GM19395 (cell line): ENCODE data around the gene LMTK2.
"Not testable (repeated sequence)": the region's sequence is repeated elsewhere in the genome, so short reads cannot be mapped to it uniquely, and the experiment has no call there.

Experiments
- ATAC-seq: cut with Tn5 transposase; IDR thresholded peaks from one replicate; pipeline ENCODE4 v1.9.1; 2021; ENCODE audit warnings: mild to moderate bottlenecking, moderate library complexity; ENCODE audit not compliant: unreplicated experiment

LMTK2 gene

DNA sequence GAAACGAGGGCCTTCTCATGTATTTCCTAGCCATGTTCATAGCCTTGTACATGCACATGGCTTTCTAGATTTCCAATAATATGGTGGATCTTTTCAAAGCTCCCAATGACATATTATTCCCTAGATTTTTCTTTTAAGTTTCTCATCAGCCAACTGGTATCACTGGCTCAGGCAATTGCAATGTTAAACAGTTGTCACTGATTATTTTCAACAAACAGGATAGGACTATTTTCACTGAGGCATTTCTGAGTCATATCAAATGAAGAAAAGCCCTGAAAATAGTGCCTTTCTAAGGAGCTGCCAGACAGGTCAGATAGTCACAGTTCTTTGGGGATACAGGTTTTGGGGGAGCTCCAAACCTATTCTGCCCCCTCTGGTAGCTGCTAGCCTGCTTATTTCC is 4.5 kb upstream of the LMTK2 start:
- ATAC-seq: no peak

DNA sequence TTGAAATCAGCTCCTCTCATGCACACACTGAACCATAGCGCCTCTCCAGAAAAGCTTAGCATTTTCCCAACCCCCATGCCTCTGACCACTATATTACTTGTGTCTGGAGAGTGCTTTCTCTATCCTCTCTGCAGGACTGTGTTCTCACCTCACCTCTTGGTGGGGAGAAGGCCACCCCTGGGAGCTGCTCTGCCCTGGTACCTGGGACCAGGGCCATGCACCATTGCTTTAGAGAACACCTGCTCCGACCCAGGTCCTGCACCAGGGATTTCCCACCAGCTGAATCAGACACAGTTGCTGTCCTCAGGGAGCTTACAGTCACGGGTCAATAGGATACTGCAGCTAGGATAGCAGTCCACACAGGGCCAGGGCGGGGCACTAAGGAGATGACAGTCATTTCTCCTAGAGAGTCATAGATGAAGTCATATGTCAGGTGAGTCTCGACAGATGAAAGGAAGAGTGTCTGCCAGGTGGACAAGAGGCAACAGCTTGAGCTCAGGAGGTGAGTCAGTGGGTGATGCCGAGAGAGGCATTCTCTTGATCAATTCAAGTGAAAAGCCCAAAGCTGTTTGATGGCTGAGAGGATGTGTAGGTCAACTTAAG is 619 bp upstream of the LMTK2 start:
- peak; percentile 11 for ATAC-seq

DNA sequence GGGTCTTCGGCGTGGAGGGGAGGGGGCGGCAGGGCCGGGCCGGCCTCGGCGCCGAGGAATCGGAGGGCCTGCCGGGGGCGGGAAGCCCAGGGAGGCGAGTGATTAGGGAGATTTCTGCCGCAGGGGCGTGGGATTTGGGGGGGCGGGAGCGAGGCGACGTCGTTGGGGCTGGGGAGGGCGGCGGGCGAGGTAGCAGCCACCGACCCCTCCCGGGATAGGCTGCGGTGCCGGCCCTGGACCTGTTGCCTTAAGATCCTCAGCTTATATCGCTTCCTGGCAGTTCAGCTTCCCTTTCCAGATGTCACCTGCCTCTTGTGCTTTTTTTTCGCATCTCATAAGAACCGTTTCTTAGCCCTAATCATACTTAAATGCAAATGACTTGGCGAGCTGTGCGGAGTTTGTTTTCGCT is 655 bp downstream of the LMTK2 start:
- ATAC-seq: peak; percentile 9

DNA sequence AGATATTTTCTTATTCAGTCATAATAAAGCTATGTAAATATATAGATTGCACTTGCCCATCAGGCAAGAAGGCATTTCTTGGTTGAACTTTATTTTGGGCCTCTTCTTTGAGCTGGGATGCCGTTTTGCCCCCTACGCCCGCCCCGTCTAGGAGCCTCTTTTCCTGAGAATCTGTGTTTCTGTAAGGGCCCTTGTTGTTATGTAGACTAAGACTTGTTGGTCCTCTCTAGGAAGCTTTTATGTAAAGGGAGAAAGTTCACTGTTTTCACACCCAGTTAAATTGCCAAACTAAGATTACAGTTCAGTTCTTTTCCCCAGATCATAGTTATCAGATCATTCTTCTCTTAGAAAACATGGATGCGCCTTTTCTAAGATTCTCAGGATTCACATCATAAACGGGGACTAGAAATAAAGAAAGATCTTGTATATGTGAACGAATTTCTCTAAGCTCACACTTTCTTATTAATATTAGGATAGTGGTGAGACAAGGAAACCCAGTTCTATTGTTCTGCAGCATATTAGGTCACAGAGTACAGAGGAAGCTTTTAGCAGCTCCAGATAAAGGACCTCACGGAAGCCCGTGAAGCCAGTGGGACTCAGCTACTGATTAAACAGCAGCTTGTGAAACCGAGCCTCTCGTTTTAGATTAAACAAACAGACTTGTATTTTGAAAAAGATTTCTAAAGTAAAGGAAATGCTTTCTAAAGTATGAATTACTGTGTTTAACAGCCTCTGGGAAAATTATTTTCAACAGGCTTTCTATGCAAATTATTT is 3.8 kb downstream of the LMTK2 start:
- no peak for ATAC-seq

DNA sequence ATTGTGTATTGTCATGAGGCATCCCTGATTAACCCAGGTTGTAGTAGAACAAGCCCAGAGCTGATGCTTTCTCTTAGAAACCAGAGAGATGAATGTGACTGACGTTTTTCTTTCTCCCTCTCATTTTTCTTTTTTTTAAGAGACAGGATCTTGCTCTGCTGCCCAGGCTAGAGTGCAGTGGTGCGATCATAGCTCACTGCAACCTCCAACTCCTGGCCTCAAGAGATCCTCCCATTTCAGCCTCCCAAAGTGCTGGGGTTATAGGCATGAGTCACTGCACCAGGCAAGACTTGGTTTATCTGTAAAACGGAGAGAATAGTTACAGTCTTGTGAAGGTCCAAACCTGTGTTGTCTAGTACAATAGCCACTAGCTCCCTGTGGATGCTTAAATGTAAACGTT is 5.4 kb downstream of the LMTK2 start:
- no peak for ATAC-seq

DNA sequence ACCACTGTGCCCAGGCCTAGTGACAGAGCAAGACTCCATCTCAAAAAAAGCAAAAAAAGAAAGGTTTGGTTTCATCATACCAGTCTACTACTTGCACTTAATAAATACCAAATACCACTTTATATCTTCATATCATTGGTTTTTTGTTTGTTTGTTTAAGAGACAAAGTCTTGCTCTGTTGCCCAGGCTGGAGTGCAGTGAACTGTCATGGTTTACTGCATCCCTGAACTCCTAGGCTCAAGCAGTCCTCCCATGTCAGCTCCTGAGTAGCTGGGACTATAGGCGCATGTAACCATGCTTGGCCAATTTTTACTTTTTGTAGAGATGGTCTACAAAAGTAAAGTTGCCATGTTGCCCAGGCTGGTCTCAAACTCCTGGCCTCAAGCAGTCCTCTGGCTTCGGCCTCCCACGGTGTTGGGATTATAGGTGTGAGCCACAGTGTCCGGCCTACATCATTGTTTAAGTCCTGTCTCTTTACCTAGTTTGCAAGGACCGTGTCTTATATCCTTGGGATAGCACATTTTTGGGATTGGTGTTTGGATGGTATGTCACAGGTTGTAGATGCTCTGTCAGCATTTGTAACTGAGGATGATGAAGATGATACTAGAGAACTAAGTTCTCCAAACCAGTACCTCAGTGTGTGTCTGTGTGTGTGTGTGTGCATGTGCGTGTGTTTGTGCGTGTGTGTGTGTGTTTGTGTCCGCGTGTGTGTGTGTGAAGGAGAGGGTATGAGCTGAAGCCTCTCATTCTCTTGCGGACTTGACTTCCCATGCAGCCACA is 9.3 kb downstream of the LMTK2 start:
- ATAC-seq: no peak

DNA sequence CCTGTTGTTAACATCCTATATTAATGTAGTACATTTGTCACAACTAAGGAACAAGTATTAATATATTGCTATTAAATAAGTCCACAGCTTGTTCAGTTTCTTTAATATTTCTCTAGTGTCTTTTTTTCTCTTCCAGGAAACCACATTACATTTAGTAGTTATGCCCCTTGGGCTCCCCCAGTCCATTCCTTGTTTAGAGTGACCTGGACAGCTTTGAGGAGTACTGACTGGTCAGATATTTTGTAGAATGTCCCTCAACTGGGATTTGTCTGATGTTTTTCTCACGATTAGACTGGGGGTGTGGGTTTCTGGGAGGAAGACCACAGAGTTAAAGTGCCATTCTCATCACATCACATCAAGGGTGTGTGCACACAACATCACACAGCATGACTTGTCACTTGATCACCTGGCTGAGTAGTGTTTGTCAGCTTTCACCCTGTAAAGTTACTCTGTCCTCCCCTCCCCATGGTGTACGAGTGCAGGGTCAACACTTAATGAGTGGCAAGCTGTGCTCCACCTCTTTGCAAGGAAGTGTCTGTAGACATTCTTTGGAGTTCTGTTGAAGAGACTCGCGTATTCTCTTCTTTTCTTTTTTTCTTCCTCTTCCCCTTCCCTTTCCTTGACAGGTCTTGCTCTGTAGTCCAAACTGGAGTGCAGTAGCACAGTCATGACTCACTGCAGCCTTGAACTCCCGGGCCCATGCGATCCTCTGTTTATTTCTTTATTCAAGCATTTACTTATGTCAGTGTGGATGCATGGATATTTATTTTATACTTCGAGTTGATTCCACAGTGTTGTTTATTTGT is 10.2 kb downstream of the LMTK2 start:
- ATAC-seq: no peak

DNA sequence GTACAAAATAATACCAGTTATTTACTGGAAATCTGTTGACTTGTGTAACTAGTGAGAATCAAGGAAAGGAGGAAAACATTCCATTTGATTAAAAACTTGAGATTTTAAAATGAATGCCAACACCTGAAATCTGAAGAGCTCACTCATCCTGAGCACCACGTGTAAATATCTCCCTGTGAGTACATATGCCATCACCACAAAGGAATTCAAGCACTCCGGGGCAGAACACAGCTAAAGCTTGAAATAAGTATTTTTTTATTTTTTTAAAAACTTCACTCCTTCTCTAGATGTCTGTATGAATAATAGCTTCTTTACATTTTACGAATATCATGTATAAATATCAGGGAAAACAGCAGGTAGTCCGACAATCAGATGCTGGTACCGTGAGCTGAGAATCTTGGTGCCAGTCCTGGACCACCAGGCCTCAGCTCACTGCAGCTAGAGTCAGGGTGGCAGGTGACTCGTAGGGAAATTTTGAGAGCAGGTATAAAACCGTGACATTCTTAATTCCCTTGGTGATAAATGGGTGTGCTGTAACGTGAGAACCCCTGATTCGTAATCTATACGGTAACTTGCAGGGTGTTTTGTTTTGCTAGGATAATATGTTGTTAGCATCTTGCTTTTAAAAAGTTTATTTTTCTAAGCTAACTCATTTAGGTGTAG is 12.7 kb downstream of the LMTK2 start:
- ATAC-seq: no peak

DNA sequence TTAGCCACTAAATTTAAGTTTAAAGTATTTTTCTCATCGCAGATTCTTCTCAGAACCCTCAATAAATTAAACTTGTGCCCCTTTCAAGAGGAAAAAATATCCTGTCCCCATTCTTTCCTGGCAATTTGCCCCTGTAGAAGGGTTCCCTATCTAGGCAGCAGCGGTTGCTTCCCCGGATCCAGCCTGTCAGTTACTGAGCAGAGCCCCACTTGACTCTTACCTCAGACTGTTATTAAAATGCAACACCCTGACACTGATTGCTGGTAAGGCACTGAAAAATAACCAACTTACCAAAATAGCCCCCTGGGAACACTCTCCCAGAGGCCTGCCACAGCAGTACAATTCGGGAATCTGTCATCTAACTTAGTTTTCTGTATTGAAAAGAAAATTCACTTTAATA is 13.9 kb downstream of the LMTK2 start:
- ATAC-seq: no peak

DNA sequence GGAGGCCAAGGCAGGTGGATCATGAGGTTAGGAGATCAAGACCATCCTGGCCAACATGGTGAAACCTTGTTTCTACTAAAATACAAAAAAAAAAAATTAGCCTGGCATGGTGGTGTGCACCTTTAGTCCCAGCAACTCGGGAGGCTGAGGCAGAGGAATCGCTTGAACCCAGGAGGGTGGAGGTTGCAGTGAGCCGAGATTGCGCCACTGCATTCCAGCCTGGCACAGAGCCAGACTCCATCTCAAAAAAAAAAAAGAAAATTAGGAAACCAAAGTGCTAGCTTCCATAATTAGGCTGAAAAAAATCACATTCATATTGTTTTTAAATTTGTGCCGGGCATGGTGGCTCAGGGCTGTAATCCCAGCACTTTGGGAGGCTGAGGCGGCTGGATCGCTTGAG is 14.7 kb downstream of the LMTK2 start:
- ATAC-seq: not testable (repeated sequence)

DNA sequence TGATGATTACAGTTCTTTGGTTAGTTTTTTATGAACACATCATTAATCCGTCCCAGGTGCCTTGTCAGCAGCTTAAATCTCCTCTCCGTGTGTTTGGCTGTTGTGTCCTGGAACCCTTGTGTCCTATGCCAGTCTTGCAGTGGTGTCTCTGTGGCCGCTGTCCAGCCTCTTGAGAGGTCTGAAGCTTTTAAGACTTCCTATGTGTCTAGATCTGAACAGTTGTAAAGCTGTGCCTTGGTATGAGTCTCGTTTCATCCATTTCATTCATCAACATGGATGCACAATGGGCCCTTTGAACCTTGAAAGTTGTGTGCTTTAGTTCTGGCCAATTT is 16.7 kb downstream of the LMTK2 start:
- ATAC-seq: no peak

DNA sequence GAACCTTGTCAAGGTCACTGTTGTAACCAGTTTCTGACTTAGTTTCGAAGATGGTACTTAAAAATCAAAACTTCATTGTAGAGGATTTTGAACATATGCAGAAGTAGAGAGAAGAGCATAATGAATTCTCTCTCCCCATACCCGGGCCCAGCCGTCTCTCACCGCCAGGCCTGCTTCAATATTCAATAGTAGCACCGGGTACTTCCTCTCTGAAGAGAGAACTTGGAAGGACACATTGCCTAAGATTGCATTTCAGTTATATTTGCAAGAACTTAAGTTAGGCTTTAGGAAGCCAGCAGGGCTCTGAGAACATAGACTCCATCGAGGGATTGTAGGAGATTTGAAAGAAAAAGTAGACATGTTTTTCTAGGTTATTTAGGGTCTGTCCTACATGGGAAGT is 19.1 kb downstream of the LMTK2 start:
- no peak for ATAC-seq

DNA sequence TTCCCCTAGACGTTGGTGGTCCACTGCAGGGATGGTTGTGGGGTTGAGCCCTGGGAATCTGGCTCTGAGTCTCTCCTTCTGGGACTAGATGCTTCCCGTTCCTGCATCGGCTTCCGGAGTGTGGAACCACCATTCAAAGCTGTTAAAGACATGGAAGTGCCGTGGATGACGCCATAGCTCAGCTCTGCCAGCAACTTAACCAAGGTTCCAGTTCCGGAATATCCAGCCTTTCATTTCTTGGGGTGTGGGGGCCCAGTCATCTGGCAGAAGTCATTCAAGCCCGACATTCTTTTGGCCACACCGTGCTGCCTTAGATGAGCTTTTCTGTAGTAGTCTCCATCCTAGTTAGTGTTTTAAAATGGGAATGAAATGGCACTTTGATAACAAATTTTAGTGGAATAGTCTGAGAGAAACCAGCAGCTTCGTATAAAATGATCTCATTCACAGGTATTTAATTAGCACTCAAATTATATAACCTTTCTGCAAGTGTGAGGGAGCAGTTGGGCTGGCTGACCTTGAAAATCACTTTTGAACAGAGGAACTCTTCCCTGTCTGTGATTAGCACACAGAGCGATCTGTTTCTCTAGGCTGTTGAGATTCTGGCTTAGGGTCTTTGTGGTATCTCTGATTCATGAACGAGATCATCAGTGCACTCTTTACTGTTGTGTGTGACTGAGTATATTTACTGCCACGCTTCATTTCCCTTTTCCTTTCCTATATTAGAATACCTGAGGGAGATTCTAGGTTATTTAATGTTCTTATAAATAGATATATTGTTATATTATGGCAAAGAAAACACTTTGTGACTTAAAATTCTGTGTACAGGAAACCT is 19.9 kb downstream of the LMTK2 start:
- ATAC-seq: no peak

DNA sequence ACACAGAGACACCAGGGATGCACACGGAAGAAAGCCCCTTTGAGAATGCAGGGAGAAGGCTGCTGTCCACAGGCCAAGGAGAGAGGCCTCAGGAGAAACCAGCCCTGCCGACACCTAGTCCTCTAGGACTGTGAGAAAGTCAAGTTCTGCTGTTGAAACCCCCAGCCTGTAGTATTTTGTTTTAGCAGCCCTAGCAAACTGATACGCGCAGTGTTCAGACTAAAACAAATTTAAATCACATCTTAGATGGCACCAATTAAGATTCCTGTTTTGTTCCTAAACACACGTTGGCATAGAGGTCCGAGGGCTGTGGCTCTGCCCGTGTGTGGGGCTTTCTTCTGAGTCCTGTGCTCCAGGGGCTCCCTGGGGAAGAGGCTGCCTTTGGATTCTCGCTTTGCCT is 21.7 kb downstream of the LMTK2 start:
- ATAC-seq: no peak

DNA sequence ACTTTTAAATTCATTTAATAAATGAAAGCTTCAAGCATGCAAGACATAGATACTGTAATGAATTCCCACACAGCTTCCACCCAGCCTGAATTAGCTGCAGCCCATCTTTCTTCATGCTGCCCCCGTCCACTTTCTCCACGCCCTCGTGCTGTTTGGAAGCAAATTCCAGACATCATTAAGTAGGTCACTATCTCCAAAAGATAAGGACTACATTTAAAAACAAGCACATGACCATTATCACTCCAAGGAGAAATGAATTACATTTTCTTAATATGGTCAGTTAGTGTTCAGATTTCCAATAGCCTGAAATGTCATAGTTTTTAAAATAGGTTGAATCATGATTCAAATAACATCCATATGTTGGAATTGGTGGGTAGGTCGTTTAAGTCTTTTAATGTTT is 24.3 kb downstream of the LMTK2 start:
- no peak for ATAC-seq

DNA sequence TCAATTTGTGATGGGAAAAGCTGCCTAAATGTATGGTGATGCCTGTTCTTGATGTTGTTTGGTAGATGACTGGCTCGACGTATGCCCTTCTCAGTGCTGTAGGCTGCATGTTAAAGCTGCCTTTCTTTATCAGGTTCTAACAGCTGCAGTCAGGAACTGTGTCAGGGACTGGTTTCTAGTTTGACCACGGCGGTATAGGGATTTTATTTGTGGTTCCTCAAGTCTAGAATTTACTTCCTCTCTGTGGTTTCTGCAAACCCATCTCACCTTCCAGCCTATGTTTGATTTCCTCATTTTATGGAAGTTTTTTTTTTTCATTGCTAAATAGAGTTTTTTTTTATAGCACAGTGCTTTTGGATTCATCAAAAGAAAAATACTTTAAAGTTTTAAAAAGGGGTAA is 26.5 kb downstream of the LMTK2 start:
- ATAC-seq: peak; percentile 76

DNA sequence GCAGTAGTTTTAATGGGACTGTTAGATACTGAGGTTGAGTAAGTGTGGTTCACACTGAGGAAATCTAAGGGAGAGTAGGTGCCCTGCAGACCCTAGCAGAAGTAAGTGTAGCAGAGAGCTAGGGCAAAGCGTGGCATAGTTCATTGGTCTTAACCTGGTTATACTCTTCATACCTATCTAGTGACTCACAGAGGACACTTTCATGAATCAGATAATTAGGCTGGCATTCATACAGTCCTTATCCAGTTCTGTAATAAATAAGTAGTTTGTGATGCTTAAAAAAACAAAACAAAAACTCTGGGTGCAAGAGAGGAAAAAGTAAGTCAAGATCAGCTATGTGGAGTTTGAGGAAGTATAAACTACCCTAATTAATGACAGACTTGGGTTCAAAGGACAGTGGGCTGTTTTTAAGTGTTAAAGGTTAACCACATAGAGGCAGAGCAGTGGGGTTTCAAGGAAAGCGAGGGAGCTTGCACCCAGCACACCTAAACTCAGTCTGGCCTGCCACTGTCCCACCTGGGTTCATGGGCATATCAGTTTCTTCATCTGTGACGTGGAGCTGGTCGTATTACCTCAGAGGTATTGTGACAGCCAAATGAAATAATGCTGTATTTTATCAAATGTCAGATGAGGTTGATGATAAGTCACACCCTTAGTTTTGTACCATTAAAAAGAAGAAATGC is 27.1 kb downstream of the LMTK2 start:
- peak; percentile 30 for ATAC-seq

DNA sequence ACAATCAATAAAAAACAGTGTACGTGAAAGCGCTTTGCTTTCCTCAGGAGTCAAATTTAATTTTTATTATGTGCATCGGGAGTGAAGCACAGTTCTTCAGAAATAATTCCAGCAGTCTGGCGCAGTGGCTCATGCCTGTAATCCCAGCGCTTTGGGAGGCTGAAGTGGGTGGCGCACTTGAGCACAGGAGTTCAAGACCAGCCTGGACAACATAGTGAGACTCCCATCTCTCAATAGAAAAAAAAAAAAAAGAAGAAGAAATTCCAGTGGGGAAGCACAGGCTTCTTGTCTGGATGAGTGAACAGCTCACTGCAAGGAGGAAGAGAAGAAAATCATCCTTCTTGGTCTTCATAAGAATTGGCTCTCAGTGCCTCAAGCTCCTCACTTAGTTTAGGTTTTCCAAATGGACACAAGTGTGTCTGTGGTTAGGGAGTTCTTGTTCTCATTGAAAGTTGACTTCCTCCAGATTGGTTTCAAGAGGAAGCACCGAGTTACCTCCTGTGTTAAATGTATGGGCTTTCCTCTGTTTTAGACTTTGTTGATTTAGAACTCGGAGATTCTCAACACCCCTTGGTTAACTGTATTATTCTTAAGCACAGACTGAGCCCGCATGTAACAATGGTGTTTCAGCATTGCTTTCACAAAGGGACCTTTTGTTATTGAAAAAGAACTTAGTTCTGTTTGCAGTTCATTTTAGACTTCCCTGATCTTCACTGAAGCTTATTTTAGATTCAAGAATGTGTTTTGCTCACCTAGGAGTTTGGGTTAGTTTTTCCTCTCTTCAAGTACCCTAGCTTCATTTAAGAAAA is 28.0 kb downstream of the LMTK2 start:
- ATAC-seq: no peak

DNA sequence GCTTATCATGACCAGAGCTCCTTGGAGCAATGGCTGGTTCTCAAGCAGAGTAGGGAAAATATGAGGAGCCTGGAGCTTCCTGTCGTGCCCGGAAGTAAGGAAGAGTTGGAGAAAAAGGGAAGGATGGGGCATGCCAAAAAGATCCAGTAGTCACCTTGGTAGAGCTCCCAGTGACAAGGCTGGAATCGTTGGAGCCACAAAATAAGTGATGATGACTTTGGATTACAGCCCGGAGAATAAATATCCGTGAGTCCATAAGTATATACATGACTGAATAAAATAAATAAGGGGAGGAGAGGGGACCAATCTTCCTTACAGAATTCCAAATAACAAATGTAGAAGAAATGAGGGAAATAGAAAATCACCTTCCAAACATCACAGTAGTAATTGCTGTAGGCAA is 29.3 kb downstream of the LMTK2 start:
- no peak for ATAC-seq
